ENCODE results near the gene KRI1. TPM values are rescaled to one million over a fixed set of nuclear protein-coding genes. Genes with fewer than 3 reads are reported as not detected.

KRI1 gene
- total and polyA plus RNA-seq, 2 of the 8 experiments (the other 6 are each of a cell fraction or from before 2014, with no cell fraction given) = 14.2 to 45.2 TPM

- TF ChIP-seq CTCF (IDR thresholded peaks at IDR 0.05; ENCODE audit: control extremely low read depth in 1 of 3, insufficient read depth in 1 of 3, low read depth in 1 of 3, low read length in 3 of 3) = peak; percentile 33 to 53 (median 52)
- no peak for TF ChIP-seq SAP30 (IDR thresholded peaks at IDR 0.05; ENCODE audit: insufficient read depth, insufficient replicate concordance, low read length)
- peak; percentile 90 for TF ChIP-seq YY1 (IDR thresholded peaks at IDR 0.05; ENCODE audit: low read depth, low read length)
- no peak for TF ChIP-seq GABPA (IDR thresholded peaks at IDR 0.05; ENCODE audit: borderline replicate concordance, insufficient read depth, low read length)
- no peak for TF ChIP-seq NANOG (IDR thresholded peaks at IDR 0.05; ENCODE audit: insufficient read depth, low read depth, low read length, poor library complexity, severe bottlenecking)
- no peak; the same call in 1 of the 2 replicates for TF ChIP-seq USF2 (IDR thresholded peaks at IDR 0.05; ENCODE audit: low read length)
- TF ChIP-seq TEAD4 (IDR thresholded peaks at IDR 0.05; ENCODE audit: low read depth, low read length) = no peak
- TF ChIP-seq SP2 (IDR thresholded peaks at IDR 0.05; ENCODE audit: low read length) = no peak
- TF ChIP-seq EGR1 (IDR thresholded peaks at IDR 0.05; ENCODE audit: borderline replicate concordance, low read depth, low read length) = no peak
- TF ChIP-seq SIX5 (IDR thresholded peaks at IDR 0.05; ENCODE audit: low read depth, low read length) = no peak
- peak; percentile 78 for TF ChIP-seq KDM4A (IDR thresholded peaks at IDR 0.05; ENCODE audit: low read depth, low read length, severe bottlenecking)
- TF ChIP-seq MAX (IDR thresholded peaks at IDR 0.05) = peak; percentile 95
- TF ChIP-seq CBX8 (IDR thresholded peaks at IDR 0.05; ENCODE audit: borderline replicate concordance, low read depth, low read length) = no peak
- no peak for TF ChIP-seq ZNF274 (IDR thresholded peaks at IDR 0.05; ENCODE audit: borderline replicate concordance, extremely low read depth, low read length)
- TF ChIP-seq SP1 (IDR thresholded peaks at IDR 0.05; ENCODE audit: low read depth, low read length) = peak; percentile 66; the same call in 1 of the 2 replicates
- TF ChIP-seq ATF2 (IDR thresholded peaks at IDR 0.05; ENCODE audit: low read length) = no peak
- no peak for TF ChIP-seq BRCA1 (IDR thresholded peaks at IDR 0.05; ENCODE audit: low read depth, low read length)
Observed at GRCh38 chr19:10565567-10566407, at the start of gene KRI1 (continued).
